Stimulated activated CD4-positive, alpha-beta T cell treated with anti-CD3 and anti-CD28 coated beads, TNF-alpha, amount 100 ng/mL, for 48 hours (primary cell): ENCODE results near the gene BRF1.
"Not testable (repeated sequence)": the region's sequence is repeated elsewhere in the genome, so short reads cannot be mapped to it uniquely, and the experiment has no call there.

ENCODE experiments used
- DNase-seq, 3 donors: peaks; one replicate each; pipeline ENCODE4 v3.0.0-alpha.2; 2020; ENCODE audit warnings: low read depth in 3 of 3

The BRF1 gene

GRCh38 chr14:105333020-105333490 lies 32.3 kb upstream of the BRF1 start:
- no peak for DNase-seq

- DNase-seq, result no peak
These were observed 31.6 kb upstream of the BRF1 start for GRCh38 chr14:105332350-105332874.

- DNase-seq, result no peak
These were observed 31.0 kb upstream of the BRF1 start for GRCh38 chr14:105331575-105332349.

GRCh38 chr14:105330491-105330895 lies 29.7 kb upstream of the BRF1 start:
- DNase-seq, result no peak

- DNase-seq, result no peak
These were observed 28.8 kb upstream of the BRF1 start for GRCh38 chr14:105329411-105330150.

GRCh38 chr14:105328678-105329390 lies 28.0 kb upstream of the BRF1 start:
- DNase-seq, result no peak

GRCh38 chr14:105328070-105328677 lies 27.4 kb upstream of the BRF1 start:
- no peak for DNase-seq

- not testable (repeated sequence) for DNase-seq
These were observed 26.9 kb upstream of the BRF1 start for GRCh38 chr14:105327695-105328045.

- no peak for DNase-seq
These were observed 26.3 kb upstream of the BRF1 start for GRCh38 chr14:105326891-105327694.

GRCh38 chr14:105326568-105326867 lies 25.7 kb upstream of the BRF1 start:
- no peak for DNase-seq

GRCh38 chr14:105325716-105326567 lies 25.1 kb upstream of the BRF1 start:
- no peak for DNase-seq

GRCh38 chr14:105325303-105325702 lies 24.5 kb upstream of the BRF1 start:
- DNase-seq, result no peak

- DNase-seq, result no peak
These were observed 24.1 kb upstream of the BRF1 start for GRCh38 chr14:105324871-105325270.

GRCh38 chr14:105324080-105324778 lies 23.4 kb upstream of the BRF1 start:
- no peak for DNase-seq

GRCh38 chr14:105323663-105324062 lies 22.9 kb upstream of the BRF1 start:
- no peak for DNase-seq

- DNase-seq, result no peak
These were observed 22.2 kb upstream of the BRF1 start for GRCh38 chr14:105322791-105323556.

GRCh38 chr14:105317546-105317945 lies 16.7 kb upstream of the BRF1 start:
- no peak for DNase-seq

GRCh38 chr14:105316968-105317510 lies 16.2 kb upstream of the BRF1 start:
- no peak for DNase-seq

- no peak for DNase-seq
These were observed 15.8 kb upstream of the BRF1 start for GRCh38 chr14:105316577-105316941.
